Measurements from ENCODE around the gene SLC17A4.

- TF ChIP-seq CTCF (IDR thresholded peaks at IDR 0.05): no peak
- TF ChIP-seq POLR2A (IDR thresholded peaks at IDR 0.05): no peak
Measured at GRCh38 chr6:25816252-25816651, 61.7 kb downstream of the SLC17A4 start.

Measured in sigmoid colon (tissue), 3 donors.